ENCODE results near the gene MAP3K4.

The MAP3K4 gene

GRCh38 chr6:161164182-161164625 lies 172.6 kb downstream of the MAP3K4 start:
- Histone ChIP-seq H3K27ac (ENCODE audit: low read length) (no peak overlapping the region), H3K4me3 (ENCODE audit: low read length in 2 of 2) (no peak overlapping the region), H3K4me1 (ENCODE audit: control insufficient read depth, insufficient read depth, low read length) (peaks cover 37% of the 10 kb centered on the region), H3K9me3 (ENCODE audit: control insufficient read depth in 2 of 2, low read length in 2 of 2) (no peaks in the 10 kb centered on the region), H3K27me3 (ENCODE audit: control insufficient read depth in 1 of 2, insufficient read depth in 2 of 2, low read length in 2 of 2) (no peaks in the 10 kb centered on the region), H3K9ac (ENCODE audit: low read length in 2 of 2) (no peak overlapping the region), H3K36me3 (ENCODE audit: control insufficient read depth in 2 of 2, insufficient read depth in 2 of 2, low read length in 2 of 2) (peaks cover 0 to 15% of the 10 kb centered on the region in 2 donors)

DNA sequence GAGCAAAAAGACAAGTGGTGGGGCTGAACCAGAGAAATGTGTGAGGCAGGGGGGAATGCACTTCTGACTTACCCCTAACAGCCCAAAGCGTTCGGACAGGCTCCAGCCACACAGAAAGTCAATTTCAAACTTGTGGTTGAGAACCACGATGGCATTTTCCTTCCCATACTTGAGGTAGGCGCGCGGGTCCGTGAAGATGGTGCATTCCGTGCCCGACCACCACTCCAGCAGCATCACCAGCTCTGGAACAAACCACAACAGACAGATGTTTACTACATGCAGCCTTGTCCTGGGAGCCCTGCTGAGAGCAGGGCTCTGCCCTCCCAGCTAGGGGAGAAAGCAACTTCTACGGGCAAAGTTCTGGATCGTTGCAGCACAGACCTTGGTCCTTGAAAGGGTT lies 174.6 kb downstream of the MAP3K4 start:
- Histone ChIP-seq H3K4me3 (ENCODE audit: low read length in 2 of 2) (no peak overlapping the region), H3K36me3 (ENCODE audit: control insufficient read depth in 2 of 2, insufficient read depth in 2 of 2, low read length in 2 of 2) (peaks cover 0 to 15% of the 10 kb centered on the region in 2 donors), H3K9ac (ENCODE audit: low read length in 2 of 2) (no peak overlapping the region), H3K9me3 (ENCODE audit: control insufficient read depth in 2 of 2, low read length in 2 of 2) (no peaks in the 10 kb centered on the region), H3K27me3 (ENCODE audit: control insufficient read depth in 1 of 2, insufficient read depth in 2 of 2, low read length in 2 of 2) (no peaks in the 10 kb centered on the region), H3K27ac (ENCODE audit: low read length) (no peak overlapping the region), H3K4me1 (ENCODE audit: control insufficient read depth, insufficient read depth, low read length) (peaks cover 33% of the 10 kb centered on the region)

DNA sequence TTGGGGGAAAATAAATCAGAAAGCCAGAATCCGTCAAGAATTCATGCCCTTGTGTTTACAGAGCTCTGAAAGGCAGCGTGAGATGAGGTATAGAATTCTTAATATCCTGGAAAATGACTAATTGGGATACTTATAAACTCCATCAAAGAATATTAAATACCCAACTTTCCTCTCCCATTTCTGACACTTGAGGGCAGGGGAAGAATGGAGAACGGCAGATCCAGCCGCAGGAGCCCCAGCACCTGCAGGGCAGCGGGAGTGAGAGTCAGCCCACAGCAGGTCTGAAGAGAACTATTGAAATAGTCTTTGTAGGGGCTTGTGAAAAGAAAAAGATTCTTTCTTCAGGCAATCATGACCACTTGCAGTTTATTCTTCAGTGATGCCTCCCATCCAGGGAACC lies 175.1 kb downstream of the MAP3K4 start:
- H3K9ac ChIP-seq (ENCODE audit: low read length in 2 of 2): no peak overlapping the region
- no peak overlapping the region for H3K27ac ChIP-seq (ENCODE audit: low read length)
- no peaks in the 10 kb centered on the region for H3K27me3 ChIP-seq (ENCODE audit: control insufficient read depth in 1 of 2, insufficient read depth in 2 of 2, low read length in 2 of 2)
- H3K9me3 ChIP-seq (ENCODE audit: control insufficient read depth in 2 of 2, low read length in 2 of 2): no peaks in the 10 kb centered on the region
- H3K4me1 ChIP-seq (ENCODE audit: control insufficient read depth, insufficient read depth, low read length): peaks cover 28% of the 10 kb centered on the region
- H3K4me3 ChIP-seq (ENCODE audit: low read length in 2 of 2): no peak overlapping the region
- H3K36me3 ChIP-seq (ENCODE audit: control insufficient read depth in 2 of 2, insufficient read depth in 2 of 2, low read length in 2 of 2): peaks cover 0 to 15% of the 10 kb centered on the region in 2 donors

Data from stomach smooth muscle (tissue), 2 donors.